ENCODE measurements around the gene PTTG1IP.

PTTG1IP gene

DNA sequence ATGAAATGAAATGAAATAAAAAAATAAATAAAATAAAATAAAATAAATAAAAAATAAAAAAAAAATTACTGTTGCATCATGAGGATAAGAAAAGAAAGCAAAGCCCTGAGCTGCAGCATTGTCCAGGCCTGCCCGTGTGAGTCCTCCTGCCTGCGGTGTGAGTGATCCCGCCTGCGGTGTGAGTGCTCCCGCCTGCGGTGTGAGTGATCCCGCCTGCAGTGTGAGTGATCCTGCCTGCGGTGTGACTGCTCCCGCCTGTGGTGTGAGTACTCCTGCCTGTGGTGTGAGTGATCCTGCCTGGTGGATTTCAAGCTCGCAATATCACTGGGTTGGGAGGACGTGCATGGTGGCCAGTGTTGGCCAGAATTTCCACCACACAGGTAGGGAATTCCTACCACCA is 22.4 kb upstream of the PTTG1IP start:
- no peak for DNase-seq

DNA sequence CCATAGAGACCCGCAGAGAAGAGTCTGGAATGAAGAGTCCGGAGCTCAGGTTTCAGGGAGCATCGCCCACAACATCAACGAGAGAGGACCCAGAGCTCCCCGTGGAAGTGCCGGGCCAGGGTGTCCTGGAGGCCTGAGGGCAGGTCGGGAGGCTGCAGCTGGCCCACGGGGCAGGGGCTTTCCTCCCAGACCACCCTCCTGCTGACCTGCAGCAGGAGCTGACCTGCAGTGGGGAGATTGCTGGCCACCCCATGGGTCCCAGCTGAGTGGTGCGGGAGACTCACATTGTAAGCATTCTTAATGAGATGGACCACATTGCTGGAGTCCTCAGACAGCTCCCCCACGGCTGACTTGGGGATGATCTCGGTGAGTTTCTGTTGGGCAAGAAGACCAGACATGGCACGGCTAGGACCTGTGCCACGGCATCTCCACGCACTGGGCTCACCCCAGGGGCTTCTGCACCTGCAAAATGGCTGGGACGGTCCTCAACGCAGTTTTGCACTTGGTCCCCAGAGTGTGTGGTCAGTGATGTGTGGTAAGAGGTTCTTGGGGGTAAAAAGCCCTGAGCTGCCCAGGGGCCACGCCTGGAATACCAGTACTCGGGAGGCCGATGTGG is 21.3 kb upstream of the PTTG1IP start:
- DNase-seq: no peak

DNA sequence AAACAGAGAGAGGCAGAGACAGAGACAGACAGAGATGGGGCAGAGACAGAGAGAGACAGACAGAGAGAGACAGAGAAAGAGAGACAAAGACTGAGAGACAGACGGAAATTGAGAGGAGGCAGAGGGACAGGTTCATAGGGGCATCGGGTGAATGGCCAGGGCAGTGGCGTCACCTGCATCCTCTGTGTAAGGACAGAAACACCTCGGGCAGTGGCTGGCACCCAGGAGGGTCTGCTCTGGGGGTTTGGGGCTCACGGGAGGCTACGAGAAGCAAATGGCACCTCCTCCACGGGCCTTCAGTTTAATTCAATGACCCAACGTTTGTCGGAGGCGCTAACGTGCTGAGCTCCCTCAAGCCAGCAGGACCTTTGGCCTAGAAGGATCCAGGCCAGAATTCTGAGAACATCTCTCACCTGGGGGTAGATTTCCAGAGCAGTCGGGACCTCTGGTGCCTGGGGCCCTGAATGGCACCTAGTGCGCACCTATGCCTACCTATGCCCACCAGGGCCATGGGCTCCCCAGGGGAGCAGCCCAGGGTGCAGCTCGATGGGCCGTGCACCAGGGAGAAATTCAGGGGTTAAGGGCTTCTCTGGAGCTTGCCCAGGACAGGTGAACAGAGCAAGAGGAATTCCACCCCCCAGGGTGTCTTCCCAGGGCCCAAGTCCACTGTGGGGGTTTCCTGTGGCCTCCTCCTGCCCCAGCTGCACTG is 20.6 kb upstream of the PTTG1IP start:
- no peak for DNase-seq

DNA sequence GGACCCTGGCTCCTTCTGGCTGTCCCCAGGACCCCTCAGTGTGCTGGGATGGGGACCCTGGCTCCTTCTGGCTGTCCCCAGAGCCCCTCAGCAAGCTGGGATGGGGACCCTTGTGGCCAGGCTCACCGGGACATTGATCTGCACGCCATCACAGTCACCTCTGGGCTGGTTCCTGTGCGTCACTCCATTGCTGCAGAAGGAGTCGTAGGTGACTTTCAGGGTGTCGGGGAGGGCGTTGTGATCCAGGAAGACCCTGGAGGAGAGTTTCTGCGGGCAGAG is 19.7 kb upstream of the PTTG1IP start:
- DNase-seq: no peak

DNA sequence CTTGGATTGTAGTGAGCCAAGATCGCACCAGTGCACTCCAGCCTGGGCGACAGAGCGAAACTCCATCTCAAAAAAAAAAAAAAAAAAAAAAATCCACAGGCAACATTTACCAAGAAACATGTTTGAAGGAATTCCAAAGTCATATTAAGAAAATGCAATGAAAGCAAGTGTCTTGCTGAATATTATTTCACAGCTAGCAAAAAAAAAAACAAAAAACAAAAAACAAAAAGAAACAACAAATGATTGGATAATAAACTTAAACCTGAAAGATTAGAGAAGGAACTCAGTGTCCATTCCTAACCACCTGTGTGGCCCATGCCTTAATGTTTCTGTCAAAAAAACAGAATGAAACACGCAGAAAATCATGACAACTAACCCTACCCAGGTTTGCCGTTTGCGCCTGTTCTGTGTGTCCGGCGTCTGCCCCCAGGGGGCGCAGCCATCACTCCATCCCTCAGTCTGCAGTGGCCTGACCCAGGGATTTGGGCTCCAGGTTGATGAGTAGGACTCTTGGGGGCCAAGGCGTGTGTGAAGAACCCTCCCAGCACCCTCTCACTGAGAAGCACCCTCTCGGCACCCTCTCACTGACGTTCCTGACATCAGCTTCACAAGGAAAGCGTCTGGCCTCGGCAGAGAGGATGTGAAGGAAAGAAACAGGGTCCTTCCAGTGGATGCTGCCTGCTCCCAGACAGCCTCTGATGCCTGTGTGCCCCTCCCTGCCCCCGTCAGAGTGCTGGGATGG is 19.2 kb upstream of the PTTG1IP start:
- DNase-seq: peak in 1 of 2 experiments; percentile 15

DNA sequence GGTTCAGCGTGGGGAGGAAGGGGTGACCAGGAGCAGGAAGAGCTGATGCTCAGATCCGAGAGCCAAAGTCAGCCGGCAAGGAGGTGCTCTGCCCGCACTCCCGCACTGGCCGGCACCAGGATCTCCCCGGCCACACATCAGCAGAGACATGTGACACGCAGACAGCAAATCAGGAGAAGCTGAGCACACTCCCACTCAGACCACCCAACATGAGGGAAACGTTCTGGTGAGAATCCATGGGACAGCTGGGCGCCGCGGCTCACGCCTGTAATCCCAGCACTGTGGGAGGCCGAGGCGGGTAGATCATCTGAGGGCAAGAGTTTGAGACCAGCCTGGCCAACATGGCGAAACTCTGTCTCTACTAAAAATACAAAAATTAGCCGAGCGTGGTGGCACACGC is 18.6 kb upstream of the PTTG1IP start:
- DNase-seq: no peak

DNA sequence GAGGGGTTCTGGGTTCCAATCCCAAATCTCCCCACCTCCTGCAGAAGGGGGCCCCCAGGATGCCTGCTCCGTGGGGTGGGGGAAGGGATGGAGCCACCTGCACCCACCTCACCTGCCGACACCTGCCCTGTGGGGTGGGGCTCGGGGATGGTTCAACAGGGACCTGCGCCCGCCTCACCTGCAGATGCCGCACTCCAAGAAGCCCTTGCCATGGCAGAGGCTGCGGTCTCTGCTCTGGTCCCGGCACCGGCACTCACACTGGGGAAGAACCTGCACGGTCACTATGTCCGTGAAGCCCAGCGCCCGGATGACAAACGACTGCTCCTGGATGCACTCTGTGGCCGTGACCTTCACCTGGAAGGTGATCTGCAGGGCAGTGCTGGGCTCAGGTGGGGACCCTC is 18.1 kb upstream of the PTTG1IP start:
- no peak for DNase-seq

DNA sequence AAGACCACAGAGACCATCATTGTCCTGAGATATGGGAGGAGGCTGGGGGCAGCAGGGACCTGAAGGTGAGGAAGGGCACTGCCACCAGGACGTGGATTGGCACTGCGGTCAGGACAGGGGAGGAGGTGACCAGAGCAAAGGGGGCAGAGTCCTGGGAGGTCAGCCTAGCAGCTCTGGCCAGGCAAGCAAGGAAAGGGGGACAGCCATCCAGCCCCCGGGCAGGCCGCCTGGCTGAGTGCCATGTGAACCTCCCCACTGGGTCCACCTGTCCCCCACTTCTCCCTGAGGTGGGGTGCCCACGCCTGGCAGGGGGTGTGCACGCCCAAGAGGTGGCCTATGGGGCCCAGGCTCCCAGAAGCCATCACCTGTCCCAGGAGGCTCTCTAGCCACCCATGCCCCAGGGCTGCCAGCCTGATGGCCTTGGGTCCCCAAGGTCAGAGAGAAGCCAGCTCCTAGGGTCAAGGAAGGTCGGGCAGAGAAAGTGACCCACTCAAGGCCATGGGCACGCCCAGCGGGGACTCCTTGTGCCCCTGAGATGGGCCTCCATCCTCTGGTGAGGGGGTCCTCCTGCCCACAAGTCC is 17.6 kb upstream of the PTTG1IP start:
- DNase-seq: no peak

DNA sequence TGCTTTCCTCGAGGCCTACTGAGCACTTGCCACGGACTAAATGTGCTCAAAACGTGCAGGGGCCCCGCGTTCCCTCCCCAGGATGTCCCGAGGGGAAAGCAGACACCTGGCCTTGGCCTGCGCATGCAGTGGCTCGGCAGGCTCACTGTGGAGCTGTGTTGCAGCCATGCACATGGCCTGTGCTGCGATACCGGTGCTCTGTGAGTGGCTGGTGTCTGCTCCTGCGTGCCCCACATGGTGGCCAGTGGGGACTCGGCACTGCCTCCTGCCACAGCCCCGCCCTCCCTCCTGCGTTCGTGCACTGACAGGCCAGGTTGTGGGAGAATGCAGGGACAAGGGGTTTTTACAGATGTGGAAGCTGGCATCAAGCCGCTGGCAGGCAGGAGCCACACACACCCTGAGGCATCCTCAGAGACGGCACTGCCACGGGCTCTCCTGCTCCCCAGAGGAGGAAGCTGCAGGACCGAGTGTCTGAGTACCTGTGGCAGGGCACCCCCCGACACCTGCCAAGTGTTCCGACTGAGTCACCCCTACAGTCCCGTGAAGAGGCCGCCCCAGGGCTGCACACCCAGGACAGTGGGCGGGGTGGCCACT is 16.9 kb upstream of the PTTG1IP start:
- DNase-seq: no peak

DNA sequence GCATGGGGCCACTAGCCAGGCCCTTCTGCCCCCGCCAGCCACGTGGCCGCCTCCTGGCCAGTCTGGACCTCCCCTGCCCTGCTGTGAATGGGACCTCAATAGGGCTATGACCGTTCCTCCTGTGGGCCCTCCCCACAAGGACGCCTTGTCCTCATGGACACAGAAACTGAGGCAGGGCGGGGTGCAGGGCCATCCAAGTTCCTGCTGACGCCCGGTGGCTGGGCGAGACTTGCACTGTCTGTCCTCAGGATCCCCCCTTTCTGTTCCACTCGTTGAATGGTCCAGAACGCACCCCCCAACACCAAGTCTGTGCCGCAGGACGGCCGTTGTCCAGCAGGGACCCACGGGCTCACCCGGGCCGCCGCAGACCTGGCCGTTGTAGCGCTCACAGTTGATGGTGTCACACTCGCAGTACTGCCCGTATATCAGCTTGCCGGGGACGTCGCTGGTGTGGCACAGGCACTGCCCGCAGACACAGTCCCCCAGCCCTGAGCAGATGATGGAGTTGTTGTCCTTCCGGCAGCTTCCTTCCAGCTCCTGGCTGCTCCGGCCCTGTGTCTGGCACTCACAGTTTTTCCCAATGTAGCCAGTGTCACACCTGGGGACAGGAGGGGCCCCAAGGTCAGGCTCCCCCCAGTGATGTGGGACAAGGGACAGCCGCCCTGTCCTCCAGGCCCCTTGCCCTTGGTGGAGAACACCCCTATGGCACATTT is 16.3 kb upstream of the PTTG1IP start:
- DNase-seq: no peak

DNA sequence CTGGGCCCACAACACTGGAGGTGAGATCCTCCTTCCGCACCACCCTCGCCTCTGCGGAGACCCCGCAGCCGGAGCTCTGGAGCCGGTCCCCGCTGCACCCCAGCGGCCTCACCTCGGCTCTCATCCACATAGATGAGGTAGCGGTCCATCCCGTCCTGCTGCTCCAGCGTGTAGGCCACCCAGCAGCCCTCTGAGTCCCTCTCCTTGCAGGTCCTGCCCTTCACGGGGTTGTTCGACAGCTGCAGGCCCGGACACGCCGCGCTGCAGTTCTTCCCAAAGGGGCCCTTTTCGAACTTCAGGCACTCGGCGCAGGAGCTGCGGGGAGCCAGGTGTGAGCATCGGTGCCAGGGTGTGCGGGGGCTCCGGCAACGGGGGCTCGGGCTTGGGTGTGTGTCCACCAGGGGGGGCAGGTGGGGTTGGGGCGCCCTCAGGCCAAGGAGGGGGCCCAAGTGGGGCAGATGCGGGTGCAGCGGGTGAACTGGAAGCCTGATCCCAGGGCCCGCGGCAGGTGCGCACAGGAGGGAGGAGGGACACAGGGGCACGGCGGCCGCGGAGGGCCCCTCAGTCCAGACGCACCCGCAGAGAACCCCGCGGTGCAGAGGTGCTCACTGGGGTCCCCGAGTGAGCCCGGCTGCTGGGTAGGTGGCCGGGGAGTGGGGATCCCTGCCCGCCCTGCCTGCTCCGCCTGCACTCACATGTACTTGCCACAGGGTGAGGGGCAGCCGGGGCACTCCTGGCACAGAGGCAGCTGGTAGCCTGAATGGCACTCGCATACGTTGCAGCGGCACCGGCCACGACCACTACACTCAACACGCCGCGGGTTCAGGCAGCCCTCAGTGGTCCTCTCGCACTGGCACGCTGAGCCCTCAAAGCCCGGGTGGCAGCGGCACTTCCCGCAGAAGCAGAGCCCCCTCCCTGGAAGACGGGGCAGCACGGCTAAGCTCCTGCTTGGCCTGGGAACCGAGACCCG is 15.4 kb upstream of the PTTG1IP start:
- no peak for DNase-seq

DNA sequence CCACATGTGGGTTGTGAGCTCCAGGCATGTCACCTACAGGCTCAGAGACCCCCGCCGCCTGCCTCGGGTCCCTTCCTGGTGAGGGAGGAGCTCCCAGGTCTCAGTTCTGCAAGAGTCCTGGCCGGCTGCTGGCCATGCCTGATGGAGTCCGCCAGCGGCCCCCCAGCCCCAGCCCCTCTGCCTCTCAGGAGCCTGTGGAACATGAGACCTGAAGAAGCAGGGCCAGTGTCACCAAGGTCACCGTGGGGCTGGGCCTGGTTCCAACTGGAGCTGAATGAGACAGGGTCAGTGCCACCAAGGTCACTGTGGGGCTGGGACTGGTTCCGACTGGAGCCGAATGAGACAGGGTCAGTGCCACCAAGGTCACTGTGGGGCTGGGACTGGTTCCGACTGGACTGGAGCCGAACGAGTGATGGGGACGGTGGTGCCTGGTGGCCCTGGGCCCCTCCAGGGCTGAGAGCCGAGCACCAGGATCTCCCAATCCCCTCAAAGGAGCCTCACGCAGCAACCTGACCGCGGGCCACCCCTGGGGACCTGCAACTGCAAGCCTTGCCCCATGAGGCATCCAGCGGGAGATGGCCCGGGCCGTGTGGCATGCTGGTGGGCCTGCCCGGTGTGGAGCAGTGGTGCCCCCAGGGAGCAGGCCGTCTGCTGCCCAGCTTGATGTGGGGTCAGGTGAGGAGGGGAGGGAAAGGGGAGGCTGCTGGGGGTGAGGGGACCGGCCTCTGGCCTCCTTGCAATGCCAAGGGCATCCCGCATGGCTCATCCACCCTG is 14.5 kb upstream of the PTTG1IP start:
- DNase-seq: no peak

DNA sequence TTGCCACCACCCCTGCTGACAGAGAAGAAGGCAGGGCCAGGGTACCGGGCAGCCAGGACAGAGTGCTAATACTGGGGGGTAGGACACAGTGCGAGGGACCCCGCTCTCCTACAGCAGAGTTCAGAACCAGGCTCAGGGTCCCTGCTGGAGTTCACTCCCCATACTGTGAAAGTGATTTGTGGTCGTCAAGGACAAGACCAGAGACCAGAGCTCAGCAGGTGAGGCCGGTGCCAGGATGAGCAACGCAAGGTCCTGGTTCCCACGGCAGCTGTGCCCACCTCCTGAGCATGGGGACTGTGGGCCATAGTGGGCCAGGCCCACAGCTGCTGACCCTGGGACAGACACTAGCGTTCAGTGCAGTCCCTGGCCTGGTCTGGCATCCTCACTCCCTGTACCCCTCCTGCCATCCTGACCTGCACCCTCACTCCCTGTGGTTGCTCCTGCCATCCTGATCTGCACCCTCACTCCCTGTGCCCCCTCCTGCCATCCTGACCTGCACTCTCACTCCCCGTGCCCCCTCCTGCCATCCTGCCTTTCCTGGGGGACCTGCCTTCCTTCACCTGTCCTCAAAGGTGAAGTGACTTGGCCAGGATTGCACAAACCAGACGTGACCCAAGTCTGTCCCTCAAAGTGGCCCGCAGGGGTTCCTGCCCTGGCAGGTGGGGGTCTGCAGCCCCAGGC is 13.8 kb upstream of the PTTG1IP start:
- no peak for DNase-seq

DNA sequence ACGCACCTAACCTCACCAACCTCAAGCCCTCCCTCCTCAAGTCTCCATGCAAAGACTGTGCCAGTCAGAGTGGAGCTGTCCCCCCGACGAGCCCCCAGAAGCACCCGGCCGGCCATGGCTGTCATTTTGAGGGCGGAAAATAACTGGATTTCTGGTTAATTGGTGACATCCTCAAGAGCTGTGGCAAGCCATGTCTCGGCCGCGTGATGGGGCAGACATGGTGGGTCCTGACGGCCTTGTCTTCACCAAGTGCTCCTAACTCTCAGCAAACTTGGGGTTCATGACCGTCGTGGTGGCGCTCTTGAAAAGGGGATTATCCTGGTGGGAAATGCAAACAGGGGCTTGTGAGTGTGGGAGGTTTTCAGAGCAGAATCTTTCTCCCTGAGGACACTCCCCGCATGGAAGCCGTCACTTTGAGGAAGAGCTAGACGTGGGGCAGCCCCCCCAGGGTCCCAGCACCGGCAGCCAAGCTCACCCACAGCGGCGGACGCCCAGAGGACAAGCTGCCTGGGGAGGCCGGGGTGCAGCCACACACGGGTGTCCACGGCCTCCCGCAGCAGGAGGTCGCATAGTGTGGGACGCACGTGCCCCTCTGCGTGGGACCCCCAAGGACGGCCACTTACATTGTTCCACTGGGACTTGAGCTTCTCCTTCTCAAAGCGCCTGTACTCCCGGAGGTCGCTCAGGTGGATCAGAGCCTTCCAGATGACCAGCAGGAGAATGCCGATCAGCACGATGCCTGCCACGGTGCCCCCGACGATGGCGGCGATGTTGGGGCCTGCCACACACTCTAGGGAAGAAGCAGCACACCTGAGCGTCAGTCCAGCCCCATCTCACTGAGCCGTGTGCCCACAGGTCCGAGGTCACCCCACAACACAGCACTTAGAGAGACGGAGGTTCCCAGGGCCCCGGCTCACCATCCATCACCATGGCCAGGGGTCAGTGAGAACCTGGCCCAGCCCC is 12.9 kb upstream of the PTTG1IP start:
- DNase-seq: no peak

DNA sequence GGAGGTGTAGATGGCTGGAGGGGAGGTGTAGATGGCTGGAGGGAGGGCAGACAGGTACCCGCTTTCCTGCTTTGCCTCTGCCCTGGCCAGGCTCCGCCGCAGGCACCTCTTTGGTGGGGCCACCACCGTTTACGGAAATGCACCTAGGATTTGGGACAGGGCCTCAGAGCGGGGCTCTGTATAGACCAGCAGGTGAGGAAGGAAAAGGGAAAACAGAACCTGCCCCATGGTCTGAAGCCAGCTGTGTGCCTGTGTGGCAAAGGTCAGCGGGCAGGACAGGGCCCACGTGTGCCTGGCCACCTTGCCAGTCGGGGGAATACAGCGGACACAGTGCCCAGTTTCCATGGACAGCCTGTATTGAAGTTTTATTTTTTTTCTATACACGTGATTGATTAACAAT is 12.1 kb upstream of the PTTG1IP start:
- no peak for DNase-seq

DNA sequence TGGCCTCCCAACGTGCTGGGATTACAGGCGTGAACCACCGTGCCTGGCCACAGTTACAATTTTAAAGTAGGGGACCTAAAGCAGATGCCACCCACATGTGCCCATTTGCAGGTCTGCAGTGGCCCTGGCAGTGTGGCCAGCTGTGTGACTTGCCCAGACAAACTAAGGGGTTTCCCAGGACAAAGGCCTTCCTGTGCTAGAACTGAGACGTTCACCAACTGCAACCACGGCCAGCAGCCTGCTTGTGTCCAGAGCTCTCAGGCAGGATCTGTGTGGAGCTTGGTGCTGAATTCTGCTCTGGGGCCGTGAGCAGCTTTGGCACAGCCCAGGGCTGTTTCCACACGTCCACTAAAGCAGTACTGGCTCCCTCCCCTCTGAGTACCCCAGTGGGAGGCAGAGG is 10.6 kb upstream of the PTTG1IP start:
- DNase-seq: no peak

DNA sequence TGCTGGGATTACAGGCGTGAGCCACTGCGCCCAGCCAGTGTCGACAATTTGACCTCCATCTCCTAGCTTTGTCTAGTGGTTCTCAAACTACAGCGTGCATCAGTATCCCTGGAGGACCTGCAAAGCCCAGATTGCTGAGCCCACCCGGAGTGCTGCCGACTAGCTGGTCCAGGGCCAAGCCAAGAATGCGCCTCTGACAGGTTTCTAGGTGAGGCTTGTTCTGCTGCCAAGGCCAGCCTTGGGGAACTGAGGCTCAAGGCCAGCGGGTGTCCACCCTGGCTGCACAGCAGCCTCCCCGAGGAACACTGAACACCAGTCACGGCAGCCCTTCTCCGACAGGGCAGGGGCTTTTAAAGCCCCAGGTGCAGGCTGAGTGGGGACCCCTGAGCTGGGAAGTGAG is 9.8 kb upstream of the PTTG1IP start:
- DNase-seq: no peak

DNA sequence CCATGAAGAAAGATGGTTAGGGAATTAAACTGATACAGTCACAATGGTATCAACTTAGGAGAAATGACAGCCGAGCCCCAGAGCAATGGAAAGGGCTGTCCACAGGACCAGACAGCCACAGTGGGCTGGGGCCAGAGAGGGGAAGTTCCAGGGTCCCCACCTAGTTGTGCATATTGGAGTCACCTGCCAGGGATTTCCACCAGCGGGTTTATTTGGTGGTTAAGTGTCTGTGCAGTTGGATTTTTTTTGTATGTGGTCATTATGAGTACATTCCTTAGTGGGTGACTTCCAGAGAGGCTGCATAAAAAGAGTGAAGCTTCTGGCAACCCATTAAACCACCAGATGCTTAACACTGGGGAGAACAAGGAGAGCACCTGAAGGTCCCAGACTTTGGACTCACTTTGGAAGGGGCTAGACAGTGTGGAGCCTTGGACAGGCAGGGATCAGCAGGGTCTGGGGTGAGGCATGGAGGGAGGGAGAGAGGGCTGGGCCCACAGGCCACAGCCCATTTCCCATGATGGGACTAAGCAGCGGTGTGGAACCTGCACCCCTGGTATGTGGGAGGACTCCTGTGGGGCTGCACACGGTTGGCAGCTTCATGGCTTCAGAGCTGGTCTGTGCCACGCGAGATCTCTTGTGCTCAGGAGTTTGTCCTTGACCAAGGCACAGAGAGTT is 7.8 kb upstream of the PTTG1IP start:
- DNase-seq: peak in 1 of 2 experiments; percentile 13

All from SW 1271 (cell line).